MM.1S (cell line): Measurements from ENCODE around the gene RBMS3.

ENCODE experiments used
- CTCF ChIP-seq: fragments of 300-600 bp; sonication (generic); IDR thresholded peaks from 2 replicates; pipeline ENCODE4 v1.5.1; 2016; ENCODE audit warnings: antibody characterized with exemption, low read length, mixed read lengths
- EZH2 ChIP-seq: fragments of 300-600 bp; sonication (generic); optimal IDR thresholded peaks from 2 replicates; pipeline ENCODE3; 2017; ENCODE audit warnings: low read depth, mild to moderate bottlenecking, antibody characterized with exemption, low read length, mixed read lengths
- EZH2phosphoT487 ChIP-seq: fragments of 300-600 bp; sonication (generic); IDR thresholded peaks from 2 replicates; pipeline ENCODE4 v1.6.1; 2018; ENCODE audit warnings: antibody characterized with exemption, low read length

GRCh38 chr3:29242296-29242695 is 38.6 kb upstream of the RBMS3 start:
- TF ChIP-seq CTCF (no peak), EZH2phosphoT487 (no peak), EZH2 (no peak)
